ENCODE data around the gene NOL4L.

GRCh38 chr20:32522776-32523612 is 62.1 kb downstream of the NOL4L start:
- TF ChIP-seq CTCF (optimal IDR thresholded peaks at IDR 0.05 in 1 of 3, IDR thresholded peaks at IDR 0.05 in 1 of 3, conservative IDR thresholded peaks at IDR 0.05 in 1 of 3; ENCODE audit: extremely low read depth in 1 of 3, insufficient read depth in 2 of 3, low read length in 3 of 3) = no peak
- TF ChIP-seq EZH2 (IDR thresholded peaks at IDR 0.05; ENCODE audit: low read length) = no peak

Measured in keratinocyte (primary cell).